ENCODE data around the gene KDM2A.
"Not testable (repeated sequence)": the region's sequence is repeated elsewhere in the genome, so short reads cannot be mapped to it uniquely, and the experiment has no call there.

The KDM2A gene

DNA sequence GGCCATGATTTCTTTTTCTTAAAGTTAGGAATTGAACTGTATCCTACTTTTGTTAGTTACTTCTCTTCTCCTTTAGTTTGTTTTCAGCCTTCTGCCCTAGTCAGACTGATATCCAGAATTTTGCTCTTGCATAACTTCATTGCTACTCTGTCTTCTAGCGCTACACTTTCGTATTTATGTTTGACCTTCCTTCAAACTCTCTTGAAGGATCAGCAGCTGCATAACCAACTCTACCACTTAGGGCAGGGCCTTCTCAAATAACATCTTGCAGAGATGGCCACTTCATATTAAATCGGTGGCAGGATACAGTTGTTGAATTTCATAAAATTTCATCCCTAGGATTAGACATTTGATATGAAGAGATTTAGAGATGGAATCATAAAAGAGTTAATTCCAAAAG, 43.9 kb downstream of the KDM2A start:
- TF ChIP-seq, protein P1, sequence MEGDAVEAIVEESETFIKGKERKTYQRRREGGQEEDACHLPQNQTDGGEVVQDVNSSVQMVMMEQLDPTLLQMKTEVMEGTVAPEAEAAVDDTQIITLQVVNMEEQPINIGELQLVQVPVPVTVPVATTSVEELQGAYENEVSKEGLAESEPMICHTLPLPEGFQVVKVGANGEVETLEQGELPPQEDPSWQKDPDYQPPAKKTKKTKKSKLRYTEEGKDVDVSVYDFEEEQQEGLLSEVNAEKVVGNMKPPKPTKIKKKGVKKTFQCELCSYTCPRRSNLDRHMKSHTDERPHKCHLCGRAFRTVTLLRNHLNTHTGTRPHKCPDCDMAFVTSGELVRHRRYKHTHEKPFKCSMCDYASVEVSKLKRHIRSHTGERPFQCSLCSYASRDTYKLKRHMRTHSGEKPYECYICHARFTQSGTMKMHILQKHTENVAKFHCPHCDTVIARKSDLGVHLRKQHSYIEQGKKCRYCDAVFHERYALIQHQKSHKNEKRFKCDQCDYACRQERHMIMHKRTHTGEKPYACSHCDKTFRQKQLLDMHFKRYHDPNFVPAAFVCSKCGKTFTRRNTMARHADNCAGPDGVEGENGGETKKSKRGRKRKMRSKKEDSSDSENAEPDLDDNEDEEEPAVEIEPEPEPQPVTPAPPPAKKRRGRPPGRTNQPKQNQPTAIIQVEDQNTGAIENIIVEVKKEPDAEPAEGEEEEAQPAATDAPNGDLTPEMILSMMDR (IDR thresholded peaks at IDR 0.05; ENCODE audit: low read depth, low read length) = no peak
- in situ Hi-C loops (cut with HindIII; ENCODE audit: low sequenced_read_pairs) = no loop called here
- DNase-seq (ENCODE audit: low read depth, low spot score) = no peak
- H3K4me3 ChIP-seq (ENCODE audit: low read depth, low read length) = no peak overlapping the region

DNA sequence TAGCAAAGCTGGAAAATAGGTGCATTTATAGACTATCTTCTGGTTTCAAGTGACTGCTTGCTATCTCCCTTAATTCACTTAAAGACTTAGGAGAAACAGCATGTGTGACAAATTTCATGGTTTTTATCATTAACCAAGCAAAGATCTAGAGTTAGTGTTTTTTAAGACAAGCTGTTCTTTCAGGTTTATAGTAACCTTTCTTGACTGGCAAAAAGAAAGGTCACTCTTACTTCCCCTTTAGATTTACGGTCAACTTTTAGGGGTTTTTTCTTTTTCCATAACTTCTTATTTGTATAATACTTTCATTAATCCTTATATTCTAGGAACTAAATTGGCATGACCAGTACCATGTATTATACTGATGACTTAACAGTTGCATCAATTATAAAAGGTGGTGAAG, 46.6 kb downstream of the KDM2A start:
- TF ChIP-seq, protein P1 (IDR thresholded peaks at IDR 0.05; ENCODE audit: low read depth, low read length) = no peak
- in situ Hi-C loops (cut with HindIII; ENCODE audit: low sequenced_read_pairs) = no loop called here
- H3K4me3 ChIP-seq (ENCODE audit: low read depth, low read length) = no peak overlapping the region
- DNase-seq (ENCODE audit: low read depth, low spot score) = no peak

DNA sequence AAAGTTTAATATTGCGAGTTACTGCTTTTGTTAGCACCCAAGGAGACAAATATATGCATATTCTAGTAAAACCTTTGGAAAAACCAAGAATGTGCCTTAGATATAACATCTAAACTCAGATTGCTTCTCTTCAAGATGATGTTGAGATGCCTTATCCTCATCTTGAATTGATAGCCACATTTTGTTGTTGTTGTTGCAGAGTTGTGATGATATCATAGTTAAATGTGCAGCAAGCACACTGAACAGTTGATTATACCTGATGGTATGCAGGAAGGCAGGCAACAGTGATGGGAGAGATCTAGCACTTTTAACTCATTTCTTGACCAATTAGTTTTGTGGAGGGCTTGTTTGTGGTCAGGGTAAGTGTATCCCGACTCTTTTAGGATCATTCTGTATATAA, 48.0 kb downstream of the KDM2A start:
- in situ Hi-C loops (cut with HindIII; ENCODE audit: low sequenced_read_pairs) = no loop called here
- no peak overlapping the region for H3K4me3 ChIP-seq (ENCODE audit: low read depth, low read length)
- no peak for DNase-seq (ENCODE audit: low read depth, low spot score)

DNA sequence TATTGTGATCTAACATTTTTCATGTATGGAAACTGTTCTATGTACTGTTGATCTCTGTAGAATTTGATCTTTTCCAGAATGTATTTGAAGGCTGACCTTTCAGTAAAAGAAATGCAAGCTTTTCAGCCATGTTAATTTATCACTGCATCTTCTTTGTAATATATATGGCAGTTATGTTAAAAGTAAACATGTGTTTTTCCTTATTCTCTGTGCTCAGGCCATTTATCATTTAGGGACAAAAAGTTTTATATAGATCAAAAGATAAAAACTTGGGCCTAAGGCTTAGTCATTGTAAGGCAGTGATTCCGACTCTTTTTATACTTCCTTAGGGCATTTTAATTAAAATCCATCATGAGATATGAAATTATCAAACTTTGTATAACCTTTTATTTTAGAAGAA, 48.7 kb downstream of the KDM2A start:
- in situ Hi-C loops (cut with HindIII; ENCODE audit: low sequenced_read_pairs) = no loop called here
- no peak for DNase-seq (ENCODE audit: low read depth, low spot score)
- H3K4me3 ChIP-seq (ENCODE audit: low read depth, low read length) = no peak overlapping the region
- TF ChIP-seq, protein P1 (IDR thresholded peaks at IDR 0.05; ENCODE audit: low read depth, low read length) = no peak

More for the DNA sequence above, 48.0 kb downstream of the KDM2A start:
- TF ChIP-seq, protein P1 (IDR thresholded peaks at IDR 0.05; ENCODE audit: low read depth, low read length) = no peak

DNA sequence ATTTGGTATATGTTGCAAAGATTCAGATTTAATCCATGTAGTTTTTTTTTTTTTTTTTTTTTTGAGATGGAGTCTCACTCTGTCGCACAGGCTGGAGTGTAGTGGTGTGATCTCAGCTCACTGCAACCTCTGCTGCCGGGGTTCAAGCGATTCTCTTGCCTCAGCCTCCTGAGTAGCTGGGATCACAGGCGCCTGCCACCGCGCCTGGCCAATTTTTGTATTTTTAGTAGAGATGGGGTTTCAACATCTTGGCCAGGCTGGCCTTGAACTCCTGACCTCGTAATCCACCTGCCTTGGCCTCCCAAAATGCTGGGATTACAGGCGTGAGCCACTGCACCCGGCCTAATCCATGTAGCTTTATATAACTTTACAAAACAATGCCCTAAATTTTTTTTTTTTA, 49.8 kb downstream of the KDM2A start:
- H3K4me3 ChIP-seq (ENCODE audit: low read depth, low read length); DNase-seq (ENCODE audit: low read depth, low spot score); in situ Hi-C loops (cut with HindIII; ENCODE audit: low sequenced_read_pairs): not testable (repeated sequence)

DNA sequence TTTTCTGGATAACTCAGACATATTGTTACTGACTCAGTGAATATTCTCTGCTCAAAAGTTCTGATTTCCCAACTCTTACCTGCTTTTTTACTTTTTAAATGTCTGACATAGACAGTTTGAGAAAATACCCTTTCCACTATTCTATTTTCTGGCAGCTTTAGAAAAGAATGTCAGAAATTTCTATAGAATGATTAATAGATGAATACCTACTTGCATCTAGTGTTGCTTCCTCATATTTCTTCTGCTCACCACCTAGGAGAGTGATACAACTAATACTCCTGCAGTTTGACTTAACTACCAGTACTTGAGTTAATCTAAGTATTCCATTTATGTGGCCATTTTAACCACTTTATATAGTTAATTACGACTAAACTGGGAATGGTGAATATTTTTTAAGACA, 55.2 kb downstream of the KDM2A start:
- no peak for DNase-seq (ENCODE audit: low read depth, low spot score)
- H3K4me3 ChIP-seq (ENCODE audit: low read depth, low read length) = no peak overlapping the region
- in situ Hi-C loops (cut with HindIII; ENCODE audit: low sequenced_read_pairs) = no loop called here
- TF ChIP-seq, protein P1 (IDR thresholded peaks at IDR 0.05; ENCODE audit: low read depth, low read length) = no peak

DNA sequence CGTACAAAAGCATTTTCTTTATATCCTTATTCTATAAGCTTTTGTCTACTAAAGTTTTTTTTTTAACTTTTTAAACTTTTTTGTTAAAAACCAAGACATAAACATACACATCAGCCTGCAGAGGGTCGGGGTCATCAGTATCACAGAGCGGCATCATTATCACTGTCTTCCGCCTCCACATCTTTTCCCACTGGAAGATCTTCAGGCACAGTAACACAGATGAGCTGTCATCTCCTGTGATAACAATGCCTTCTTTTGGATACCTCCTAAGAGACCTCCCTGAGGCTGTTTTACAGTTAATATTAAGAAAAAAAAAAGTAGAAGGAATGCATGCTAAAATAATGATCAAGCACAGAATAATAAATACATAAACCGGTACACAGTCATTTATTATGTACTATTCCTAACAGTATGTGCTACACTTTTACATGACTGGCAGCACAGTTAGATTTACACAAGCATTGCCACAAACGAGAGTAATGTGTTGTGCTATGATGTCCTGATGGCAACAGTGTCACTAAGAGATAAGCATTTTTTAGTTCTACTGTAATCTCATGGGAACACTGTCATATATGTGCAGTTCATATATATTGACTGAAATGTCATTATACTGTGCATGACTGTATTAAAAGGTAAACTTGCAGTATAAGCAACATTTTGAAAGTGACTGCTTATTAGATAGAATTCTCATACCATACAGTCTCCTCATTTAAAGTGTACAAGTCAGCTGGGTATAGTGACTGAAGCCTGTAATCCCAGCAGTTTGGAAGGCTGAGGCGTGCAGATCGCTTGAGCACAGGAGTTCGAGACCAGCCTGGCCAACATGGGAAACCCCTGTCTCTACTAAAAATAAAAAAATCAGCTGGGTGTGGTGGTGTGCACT, 58.6 kb downstream of the KDM2A start:
- in situ Hi-C loops (cut with HindIII; ENCODE audit: low sequenced_read_pairs) = no loop called here
- no peak for DNase-seq (ENCODE audit: low read depth, low spot score)

More for the DNA sequence above, 58.6 kb downstream of the KDM2A start:
- H3K4me3 ChIP-seq (ENCODE audit: low read depth, low read length) = no peak overlapping the region
- TF ChIP-seq, protein P1 (IDR thresholded peaks at IDR 0.05; ENCODE audit: low read depth, low read length) = no peak
